Cerebellar cortex (tissue), 1 donor: ENCODE measurements around the gene LRRC46.

ENCODE experiments used
- DNase-seq: peaks from one replicate; pipeline ENCODE4 v3.0.0-alpha.2; 2015; ENCODE audit warnings: low spot score

LRRC46 gene

GRCh38 chr17:47878203-47879027, 46.9 kb downstream of the LRRC46 start:
- no peak for DNase-seq

DNA sequence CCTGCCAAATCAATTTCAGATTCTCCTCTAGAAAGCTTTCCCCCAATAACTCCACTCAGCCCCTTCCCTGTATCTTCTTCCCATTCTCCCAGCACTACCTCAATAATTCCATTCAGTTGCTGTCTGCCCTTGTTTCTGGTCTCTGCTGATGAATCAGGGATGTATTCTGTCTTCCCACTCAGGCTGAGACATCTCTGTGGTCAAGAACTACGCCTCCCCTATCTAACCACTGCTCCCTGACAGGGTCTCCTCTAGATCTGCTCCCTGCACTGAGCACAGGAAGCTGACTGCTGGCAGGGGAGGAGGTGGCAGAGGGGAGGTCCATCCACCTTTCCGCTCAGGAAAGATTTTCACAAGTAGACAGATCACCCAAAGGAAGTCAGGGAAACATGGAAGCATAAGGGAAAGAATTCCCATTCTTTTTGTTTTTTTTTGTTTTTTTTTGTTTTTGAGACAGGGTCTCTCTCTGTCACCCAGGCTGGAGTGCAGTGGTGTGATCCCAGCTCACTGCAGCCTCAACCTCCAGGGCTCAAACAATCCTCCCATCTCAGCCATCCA, 47.6 kb downstream of the LRRC46 start:
- no peak for DNase-seq

DNA sequence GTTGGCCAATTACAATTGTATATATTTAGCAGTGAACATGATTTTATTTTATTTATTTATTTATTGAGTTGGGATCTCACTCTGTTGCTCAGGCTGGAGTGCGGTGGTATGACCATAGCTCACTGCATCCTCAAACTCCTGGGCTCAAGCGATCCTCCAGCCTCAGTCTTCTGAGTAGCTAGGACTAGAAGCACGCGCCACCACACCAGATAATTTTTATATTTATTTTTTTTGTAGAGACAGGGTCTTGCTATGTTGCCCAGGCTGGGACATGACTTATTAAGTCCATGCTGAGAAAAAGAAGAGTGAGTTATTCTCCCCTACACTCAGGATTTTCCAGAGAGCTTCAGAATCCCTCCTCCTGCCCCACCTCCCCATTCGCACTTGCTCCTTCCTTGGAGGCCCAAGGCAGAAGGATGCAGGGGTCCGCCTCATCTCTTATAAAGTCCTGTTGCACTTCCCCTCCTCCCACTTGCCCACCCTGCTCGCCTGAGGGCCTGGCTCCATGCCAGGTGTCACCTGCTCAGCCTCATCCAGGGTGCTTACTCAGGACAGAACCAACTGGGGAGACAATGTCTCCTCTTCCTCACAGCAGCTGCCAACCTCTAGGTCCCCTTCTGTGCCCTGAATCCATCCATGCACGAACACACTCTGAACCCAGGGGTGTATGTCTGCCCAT, 48.4 kb downstream of the LRRC46 start:
- DNase-seq = no peak

DNA sequence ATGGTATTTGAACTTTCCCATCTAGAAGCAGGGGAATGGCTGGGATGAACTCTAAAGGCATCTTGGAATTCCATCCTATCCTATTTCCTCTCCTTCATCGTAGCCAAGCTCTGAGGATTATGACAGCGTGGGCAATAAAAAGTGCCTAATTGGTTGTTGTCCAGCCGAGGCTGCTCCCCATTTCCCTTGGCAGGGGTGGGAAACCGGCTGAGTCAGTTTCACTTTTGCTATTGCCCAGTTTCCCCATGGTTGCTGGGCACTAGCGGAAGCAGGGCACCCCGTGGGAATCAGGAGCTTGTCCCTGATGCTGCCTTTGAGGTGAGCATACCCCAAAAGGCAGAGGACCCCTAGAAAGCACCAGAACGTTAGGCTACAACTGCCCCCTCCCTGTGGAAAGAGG, 50.8 kb downstream of the LRRC46 start:
- no peak for DNase-seq

DNA sequence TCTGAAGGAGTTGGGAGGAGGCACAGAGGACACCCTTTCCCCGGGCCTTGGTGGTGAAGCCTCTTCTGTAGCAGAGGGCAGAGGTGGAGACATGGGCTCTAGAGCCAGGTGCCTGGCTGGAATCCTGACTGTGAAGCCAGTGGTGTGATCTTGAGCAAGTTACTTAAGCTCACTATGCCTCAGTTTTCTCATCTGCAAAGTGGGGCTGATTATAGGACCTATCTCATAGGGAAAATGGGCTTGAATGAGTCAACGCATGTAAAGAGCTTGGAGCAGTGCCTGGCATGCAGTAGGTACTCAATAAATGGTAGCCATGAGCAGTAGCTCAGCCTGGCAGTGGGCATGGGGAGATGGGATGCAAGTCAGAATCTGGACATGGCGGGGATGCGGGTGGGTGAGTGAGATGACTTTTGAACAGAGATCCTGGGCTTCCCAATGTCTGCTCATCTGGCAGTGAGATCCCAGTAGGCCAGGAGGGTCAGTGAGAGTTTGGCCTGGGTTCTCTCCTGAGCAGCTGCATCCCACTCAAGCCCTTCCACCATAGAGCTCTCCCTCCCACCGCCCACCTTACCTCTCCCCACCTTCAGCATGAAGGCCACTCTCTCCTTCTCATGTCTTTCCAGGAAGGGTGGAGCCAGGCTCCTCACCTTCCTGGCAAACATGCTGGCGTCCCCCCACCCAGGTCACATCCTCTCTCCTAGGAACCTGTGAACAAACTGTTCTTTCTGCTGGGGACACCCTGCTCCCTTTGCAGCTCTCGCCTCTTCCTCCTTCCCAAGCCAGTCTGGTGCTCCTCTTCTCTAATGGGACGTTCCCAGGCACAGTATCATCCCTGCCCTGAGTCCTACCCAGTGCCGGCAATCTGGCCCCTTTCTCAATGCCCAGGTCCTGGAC, 51.5 kb downstream of the LRRC46 start:
- DNase-seq = no peak

DNA sequence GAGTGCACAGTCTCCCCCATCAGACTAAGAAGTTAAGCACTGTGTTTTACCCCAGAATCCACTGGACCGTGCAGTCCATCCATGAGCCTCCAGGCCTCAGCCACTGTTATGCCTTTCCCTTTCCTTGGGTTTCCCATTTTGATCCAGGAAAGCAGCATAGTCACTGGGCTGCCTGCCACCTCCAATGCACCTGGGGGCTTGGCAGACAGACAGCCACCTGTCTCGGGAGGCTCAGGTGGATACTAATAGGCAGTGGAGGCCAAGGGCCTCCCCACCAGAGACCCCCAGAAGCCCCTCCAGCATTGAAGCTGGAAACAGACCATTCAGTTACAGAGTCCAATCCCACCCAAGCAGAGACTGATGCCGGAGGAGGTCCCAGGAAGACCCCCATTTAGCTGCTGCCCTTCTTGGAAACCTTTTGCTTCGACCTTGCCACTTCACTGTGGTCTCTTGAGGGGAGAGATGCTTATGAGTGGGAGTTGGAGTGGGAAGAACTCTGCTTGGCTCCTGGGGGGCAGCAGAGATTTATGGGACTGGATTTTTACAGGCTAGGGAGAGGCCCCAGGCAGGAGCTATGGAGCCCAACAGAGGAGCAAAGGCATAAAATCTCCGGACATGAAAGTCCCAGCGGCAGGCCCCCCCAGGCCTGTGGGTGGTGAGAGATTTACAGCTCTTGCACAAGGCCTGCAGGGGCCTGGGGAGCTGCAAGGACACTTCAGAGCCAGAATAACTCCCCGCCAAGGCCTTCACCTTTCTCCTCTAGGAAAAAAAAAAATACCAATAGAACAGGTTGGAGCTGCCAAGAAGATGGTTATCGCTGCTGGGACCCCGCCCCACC, 52.3 kb downstream of the LRRC46 start:
- DNase-seq = no peak

DNA sequence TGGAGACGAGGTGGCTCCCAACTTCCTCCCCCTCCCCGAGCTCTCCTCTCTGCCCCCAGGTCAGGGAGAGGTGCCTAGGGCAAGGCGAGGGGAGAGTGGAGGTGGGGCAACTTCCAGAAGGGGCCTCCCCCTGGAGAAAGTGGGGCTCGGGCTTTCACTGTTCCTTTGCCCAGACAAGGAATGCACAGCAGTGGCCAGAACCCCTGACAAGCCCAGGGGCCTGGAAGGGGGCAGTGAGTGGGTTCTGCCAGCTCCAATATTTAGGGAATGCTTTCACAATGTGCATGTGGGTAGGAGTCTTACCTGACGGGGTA, 52.9 kb downstream of the LRRC46 start:
- DNase-seq = no peak

DNA sequence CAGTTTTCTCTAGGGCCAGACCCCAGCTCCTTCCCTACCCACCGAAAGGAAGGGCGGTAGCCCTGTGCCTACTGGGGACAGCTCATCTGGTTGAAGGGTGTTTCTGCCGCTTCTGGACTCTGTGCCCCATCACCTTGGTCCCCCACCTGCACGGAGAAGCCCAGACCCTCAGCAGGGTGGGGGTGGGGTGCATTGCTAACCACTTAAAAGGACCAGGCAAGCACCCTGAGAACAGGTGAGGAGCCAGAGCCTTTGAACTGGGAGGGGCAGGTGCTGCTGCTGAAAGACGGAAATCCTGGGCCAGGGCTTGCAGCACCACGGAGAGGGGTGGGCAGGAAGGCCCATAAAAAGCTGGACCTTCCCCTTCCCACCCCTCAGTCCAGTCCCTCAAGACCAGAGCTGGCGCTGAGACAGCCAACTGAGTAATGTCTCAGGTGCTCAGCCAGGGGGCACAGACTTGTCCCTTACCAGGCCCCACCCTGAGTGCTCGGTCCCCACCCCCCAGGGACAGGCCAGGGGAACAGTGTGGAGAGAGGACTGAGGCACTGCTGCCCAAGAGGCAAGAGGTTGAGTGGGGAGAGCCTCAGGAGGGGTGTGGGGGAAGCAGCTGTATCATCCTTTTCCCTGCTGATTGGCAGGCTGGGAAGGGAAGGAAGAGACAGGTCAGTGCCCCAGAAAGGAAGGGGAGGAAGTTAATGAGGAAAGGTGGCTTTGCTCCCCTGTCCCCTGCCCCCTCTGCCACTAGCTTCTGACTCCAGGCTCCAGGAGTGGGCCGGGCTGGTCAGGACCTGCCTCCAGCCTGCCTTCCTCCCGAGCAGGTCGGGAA, 53.6 kb downstream of the LRRC46 start:
- no peak for DNase-seq
